ENCODE results near the gene DSCAML1.

Gene DSCAML1

DNA sequence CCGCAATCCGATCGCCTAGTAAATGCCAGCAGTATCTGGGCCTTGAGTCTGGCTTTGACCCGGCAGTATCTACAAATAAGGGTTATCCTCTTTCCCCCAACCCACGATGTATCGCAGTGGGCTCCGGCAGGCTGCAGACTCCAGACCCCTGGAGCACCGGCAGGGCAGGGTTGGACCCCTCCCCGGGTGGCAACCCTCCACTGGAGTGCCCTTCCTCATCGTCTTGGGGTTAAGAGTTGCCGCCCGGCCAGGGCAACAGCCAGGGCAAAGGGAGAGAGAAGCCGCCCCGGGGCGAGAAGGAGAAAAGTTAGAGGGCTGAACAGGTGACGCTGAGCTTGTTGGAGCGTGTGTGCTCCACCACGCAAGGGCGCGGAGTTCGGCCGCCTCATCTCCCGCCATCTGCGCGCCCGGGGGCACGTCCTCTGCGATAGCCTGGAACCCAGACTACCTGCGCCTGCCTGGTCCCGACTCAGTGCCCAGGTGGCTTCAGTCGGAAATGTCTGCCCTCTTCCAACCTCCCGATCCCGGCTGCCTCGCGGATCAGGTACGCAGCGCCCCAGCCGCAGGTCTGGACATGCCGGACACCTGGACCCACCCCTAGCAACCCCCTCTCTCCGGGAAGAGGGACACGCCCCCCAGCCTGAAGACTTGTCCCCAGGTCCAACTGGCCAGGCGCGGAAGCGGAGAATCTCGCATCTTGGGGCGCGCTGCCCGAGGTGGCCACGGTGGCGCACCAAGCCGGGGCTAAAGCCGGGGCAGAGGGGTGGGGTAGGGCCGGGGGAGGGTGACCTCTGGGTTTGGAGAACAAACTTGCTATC lies 1.2 kb downstream of the DSCAML1 start:
- DNase-seq (ENCODE audit: extremely low read depth in 1 of 2, low read depth in 1 of 2) = no peak

DNA sequence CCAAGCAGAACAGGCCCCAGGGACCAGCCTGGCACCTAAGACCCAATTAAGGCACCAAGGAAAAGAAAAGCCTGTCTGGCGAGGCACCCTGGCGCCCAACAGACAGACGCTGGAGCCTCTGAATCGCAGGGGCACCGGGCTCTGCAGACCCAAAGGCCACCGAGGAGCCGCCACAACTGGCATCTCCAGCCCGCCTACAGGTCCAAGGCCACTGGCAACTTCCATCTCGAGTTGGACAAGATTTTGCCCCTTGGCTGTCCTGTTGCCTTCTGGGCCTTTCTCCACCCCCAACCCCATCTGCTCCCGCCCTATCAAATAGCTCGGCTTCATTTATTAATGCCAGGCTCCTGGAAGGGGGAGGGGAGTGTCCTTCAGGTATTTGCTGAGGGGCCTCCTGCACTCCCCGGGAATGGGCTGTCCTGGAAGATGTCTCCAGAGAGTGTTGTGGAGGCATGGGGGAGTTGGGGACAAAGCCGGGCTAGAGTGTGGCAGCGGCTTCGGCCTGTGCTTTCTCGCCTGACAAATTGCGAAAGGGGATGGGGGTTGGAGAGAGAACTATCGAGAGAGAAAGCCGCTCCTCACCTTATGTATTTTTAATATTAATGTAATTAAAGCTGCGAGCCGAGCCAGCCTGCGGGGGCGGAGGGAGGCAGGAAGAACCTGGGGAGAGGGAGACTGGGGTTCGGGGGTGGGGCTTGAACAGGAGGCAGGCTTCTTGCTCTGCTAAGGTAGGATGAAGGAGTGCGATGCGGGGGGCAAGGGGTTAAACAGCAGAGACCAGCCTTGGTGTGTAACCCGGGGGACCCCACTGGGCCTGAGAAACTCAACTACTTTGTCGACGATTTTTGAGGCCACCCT lies 2.0 kb downstream of the DSCAML1 start:
- DNase-seq (ENCODE audit: extremely low read depth in 1 of 2, low read depth in 1 of 2) = no peak

DNA sequence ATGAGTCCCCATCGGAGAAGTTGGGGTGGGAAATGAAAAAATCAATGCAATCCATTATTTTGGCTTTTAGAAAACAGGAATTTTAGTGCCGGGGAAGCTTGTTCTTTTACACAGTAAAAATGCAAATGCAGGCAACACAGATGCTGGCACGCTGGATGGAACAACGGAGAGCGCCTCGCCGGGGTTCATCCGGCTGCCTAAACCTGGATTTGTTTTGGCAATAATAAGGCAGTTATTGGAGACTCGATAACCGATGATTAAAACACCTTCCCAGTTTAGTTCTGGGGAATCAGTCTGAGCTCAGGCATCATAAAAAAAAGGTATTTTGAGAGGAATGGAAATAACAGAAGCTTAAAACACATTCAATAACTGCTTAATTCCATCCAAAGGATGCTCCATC lies 2.9 kb downstream of the DSCAML1 start:
- DNase-seq (ENCODE audit: extremely low read depth in 1 of 2, low read depth in 1 of 2) = no peak

DNA sequence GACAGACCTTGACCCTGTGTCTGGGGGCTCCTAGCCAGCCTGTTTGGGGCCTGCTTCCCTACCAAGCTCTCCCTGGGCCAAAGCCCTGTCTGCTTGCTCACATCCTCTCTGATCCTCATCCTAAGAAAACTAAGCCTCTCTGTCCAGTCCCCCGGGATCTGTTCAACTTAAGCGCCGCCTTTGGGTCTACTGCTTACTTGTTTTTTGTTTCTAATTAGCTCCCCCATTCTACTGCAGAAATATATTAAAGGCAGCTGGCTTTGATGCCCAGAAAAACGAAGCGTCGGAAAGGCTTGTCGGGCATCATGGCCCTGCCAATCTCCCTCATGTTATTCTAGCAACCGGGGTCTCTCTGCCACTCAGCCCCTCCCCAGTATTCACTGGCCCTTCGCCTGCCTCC lies 3.4 kb downstream of the DSCAML1 start:
- no peak for DNase-seq (ENCODE audit: extremely low read depth in 1 of 2, low read depth in 1 of 2)

DNA sequence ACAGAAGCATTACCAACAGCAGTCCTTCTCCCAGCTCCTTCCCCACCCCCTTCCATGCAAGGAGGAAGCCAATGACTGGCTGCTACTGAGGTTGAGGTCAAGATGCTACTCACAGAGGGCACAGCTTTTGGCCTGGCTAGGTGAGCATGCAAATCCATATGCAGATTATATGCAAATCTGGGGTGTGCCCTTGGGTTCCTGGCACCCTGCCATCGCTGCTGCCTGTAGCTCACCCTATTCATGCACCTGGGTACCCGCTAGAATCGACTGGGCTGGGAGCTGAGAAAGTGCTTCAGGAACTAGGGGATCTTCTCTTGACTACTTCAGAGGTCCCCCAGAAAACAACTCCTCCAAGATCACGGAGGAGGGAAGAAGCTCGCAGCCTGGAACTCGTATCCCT lies 4.0 kb downstream of the DSCAML1 start:
- DNase-seq (ENCODE audit: extremely low read depth in 1 of 2, low read depth in 1 of 2) = no peak

DNA sequence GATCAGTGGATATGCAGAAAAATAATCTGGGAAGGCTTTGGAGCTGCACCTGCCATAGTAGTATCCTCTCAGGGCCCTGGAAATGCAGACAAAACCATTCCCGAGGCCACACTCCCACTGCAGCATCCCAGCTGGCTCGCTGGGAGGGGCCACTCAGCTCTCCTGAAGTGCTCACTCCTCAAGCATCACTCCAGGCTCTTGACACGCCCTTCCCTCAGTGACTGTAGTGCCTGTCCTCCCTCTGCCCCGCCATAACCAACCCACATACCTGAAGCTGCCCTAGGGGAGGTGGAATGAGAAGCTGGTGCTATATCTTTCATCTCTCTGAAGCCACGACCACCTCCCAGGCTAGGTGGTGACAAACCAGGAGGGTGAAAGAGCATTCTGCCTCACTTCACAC lies 4.8 kb downstream of the DSCAML1 start:
- no peak for DNase-seq (ENCODE audit: extremely low read depth in 1 of 2, low read depth in 1 of 2)

DNA sequence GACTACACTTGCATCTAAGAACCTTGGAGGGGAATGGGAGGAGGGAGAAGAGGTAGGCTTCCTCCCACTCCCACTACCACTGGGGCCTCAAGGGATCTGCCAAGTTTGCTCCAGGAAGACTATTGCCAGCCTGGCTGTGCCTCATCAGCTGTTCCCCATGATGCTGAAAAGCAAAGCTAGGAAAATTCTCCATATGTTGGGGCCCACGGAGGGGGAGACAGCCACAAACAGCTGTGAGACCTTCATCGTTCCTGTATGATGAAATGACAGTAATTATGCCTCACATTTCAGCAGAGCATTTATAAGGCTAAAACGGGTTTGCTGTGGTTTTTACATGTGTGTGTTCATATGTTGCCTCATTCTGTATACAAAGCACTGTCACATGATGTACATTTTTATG lies 6.7 kb downstream of the DSCAML1 start:
- no peak for DNase-seq (ENCODE audit: extremely low read depth in 1 of 2, low read depth in 1 of 2)

DNA sequence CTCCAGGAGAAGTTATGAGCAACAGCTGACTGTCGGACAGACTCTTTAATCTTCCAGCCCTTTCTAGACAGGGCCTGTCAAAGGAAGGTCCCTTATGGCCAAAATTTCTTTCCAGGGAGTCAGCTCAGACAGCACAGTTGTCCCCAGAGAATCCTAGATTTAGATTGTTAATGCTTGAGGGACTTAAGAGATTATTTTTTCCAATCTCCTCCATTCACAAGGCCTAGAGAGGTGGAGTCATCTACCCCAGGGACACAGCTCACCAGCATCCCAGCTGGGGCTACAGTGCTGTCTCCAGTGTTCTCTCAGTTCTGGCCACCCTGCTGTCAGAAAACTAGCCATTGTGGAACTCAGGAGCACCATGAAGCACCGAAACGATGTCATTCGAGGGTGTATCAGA lies 7.8 kb downstream of the DSCAML1 start:
- DNase-seq (ENCODE audit: extremely low read depth in 1 of 2, low read depth in 1 of 2) = no peak

DNA sequence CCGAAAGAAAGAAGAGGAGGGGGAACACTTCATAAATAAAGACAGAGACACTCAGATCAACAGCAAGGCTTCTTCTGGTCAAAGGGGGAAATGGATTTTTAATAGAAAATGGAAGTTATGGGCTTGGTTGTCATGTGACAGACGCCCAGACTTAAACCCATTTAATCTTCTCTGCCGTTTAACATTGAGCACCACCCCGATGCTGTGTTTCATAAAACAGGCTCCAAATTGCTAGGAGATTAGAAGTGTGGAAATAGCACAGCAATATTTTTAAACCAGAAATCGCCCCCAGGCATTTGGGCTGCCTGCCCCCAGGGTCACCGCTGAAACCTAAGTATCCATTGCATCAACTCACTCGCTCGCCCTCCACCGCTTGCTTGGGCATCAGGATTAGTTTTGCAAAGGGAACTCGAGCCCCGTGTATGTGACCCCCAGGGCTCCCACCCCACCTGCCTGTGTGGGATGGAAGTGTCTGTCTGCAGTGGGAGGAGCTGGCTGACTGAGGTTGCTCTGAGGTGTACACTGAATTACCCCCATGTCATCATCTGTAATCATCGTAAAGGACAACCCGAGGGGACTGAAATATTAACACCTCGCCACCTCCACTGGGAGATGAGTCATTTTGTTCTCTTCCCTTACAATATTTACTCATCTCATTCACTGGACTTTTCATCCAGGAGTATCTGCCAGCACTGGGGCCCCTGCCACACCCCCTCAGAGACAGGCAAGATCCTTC lies 10.7 kb downstream of the DSCAML1 start:
- DNase-seq (ENCODE audit: extremely low read depth in 1 of 2, low read depth in 1 of 2) = no peak

DNA sequence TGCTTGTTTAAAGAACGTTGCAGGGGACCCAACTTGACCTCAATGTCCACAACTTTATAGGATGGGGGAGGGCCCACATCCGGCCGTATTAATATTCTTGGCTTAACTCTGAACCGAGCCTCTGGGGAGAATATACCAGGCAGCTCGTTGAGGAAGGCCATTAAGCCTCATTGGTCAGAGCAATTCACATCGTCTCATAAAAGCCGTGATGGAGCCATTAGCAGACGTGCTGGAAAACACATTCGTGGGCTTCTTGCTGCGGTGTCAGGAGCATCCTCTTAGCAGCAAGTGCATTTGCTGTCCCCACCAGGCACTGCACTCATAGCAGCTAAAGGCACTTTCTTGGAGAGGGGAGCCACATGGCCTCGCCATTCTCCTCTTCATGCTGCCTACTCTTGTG lies 14.9 kb downstream of the DSCAML1 start:
- DNase-seq (ENCODE audit: extremely low read depth in 1 of 2, low read depth in 1 of 2) = no peak

DNA sequence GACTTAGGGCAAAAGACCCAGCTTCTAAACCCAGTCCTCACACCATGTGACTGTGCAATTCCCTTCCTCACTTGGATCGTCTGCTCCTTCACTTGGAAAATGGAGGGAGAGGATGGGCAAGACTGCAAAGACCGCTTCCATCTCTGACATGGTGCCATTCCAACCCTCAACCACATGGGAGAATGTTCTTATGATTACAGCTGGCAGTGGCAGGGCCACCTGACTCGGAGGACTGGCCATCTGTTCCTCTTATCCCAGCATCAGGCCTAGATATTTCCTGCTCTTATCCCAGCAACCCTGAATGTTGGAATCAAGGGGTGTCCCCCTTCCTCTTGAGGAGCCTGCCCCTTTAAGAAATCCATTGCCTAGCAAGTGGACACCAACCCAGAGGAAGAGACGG lies 15.4 kb downstream of the DSCAML1 start:
- no peak for DNase-seq (ENCODE audit: extremely low read depth in 1 of 2, low read depth in 1 of 2)

DNA sequence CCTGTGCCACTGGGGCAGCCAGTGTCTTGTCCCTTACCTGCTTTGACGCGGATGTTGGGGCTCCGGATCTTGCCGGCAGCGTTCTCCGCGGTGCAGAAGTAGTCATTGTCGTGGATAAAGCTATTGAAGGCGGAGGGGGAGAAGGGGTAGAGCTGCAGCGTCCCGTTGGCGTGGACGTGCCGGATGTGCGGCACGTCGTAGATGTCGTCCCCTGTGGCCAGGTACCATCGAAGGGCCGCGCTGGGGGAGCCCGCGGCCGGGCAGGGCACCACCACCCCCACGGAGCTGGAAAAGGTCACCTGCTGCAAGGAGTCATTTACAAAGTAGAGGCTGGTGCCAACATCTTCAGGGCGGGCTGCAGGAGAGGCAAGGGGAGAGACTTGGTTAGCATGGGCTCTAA lies 16.6 kb downstream of the DSCAML1 start:
- DNase-seq (ENCODE audit: extremely low read depth in 1 of 2, low read depth in 1 of 2) = no peak

DNA sequence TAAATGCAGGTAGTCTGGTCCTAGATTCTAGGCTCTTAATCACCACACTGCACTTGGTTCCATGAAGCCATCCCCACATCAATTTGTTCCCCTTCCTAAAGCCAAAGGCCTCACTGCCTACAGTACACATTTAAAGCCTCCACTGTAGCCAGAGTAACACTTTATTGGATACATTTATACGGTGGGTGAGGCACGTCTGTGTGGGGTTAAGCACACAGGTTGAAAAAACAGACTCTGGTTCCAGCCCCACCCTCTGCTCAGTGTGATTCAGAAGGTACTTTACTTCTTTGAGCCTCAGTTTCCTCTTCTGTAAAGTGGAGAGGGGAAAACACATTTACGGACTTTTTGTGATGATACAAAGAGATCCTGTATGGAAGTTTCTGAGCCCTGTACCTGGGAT lies 22.5 kb downstream of the DSCAML1 start:
- DNase-seq (ENCODE audit: extremely low read depth in 1 of 2, low read depth in 1 of 2) = no peak

DNA sequence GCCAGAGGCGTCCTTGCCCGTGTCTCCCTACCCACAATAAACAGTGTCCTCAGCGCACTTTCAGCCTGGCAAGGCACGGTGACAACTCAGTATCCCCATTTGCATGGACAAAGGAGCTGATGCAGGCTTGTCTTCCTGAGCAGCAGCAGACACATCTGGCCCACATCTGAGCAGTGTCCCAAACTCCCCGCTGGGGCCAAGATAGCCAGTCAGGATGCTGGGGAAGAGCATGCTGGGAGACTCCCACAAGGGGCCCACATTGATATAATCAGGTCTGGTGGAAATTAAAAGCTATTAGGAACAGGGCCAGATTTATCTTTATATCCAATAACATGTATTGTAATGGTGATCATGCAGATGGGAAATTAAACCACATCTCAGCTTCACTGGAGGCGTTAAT lies 24.7 kb downstream of the DSCAML1 start:
- DNase-seq (ENCODE audit: extremely low read depth in 1 of 2, low read depth in 1 of 2) = no peak

DNA sequence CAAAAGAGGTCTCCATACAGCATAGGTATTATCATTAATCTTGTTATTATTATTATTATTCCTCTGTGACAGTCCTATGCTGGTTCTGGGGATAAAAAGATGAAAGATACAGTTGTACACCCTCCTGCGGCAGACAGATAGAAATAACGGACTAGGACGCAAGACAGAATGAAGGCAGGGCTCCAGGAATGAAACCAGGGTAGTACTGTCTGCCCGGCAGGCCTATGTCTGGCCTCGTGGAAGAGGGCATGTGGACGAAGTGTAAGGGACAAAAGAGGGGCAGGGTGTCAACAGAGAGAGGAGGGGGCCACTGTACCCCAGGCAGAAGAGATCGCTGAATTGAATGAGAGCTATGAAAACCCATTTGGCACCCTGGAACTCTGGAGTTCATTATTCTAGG lies 25.2 kb downstream of the DSCAML1 start:
- DNase-seq (ENCODE audit: extremely low read depth in 1 of 2, low read depth in 1 of 2) = no peak

DNA sequence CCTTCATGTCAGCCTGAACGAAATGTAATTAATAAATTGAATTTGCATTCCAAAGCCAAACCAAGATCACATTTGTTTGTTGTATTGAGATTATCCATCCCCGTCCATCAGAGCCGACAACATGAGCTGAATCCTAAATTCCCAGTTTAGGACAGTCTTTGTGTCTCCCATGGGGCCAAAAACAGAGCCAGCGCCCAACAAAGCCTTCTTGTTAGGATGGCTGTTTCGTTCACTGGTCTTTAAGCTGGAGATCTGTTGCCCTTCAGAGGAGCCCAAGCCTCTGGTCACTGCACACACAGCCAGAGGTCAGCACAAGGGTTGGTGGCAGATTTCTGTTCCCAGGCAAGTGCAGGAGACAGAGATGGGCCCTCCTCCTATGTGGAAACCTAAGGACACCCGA lies 25.8 kb downstream of the DSCAML1 start:
- DNase-seq (ENCODE audit: extremely low read depth in 1 of 2, low read depth in 1 of 2) = no peak

DNA sequence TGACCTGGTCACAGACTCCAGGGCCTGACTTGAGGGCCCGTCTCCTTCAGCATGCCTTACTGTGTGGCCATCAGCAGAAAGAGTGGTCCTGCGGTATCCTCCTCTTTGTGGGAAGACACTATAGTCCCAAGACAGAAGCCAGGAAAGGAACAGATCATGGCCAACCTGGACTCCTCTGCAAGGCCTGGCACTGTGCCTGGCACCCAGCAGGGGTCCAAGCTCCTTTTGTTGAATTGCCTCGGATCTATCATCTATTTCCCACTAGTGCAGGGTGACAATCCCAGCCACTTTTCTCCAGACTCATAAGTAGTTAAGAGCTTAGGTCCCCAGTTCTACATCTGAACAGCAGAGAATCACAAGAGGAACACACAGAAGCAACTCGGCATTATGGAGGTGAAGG lies 27.0 kb downstream of the DSCAML1 start:
- no peak for DNase-seq (ENCODE audit: extremely low read depth in 1 of 2, low read depth in 1 of 2)

DNA sequence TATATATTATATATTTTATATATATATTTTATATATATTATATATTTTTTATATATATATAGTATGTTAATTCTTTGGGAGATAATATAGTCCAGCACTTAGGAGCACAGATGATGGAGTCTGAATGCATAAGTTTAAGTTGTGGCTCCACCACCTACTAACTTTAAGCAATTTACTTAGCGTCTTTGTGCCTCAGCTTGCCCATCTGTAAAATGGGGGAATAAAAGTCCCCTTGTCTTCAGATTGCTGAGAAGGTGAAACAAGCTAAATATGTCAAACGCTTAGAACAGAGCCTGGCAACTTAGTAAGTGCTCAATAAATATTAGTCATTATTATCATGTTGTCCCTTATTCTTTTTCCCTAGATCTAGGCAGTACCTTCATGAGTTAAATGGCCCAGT lies 27.5 kb downstream of the DSCAML1 start:
- no peak for DNase-seq (ENCODE audit: extremely low read depth in 1 of 2, low read depth in 1 of 2)

DNA sequence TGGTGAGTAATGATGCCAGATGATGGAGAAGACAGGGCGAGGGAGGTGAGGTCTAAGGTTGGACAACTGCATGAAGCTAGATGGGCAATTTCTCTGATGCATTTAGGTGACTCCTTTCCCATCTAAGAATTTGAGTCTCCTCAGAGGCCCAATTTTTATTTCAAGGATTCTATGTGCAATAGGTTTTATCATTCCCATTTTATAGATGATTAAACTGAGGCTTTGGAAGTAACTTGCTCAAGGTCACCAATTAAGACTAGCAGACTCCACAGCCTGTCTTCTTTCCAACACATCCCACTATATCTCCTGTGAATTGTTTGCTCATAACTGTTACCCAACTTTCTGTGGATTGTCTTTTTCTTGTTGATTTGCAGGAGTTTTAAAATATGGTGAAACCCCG lies 28.5 kb downstream of the DSCAML1 start:
- DNase-seq (ENCODE audit: extremely low read depth in 1 of 2, low read depth in 1 of 2) = no peak

DNA sequence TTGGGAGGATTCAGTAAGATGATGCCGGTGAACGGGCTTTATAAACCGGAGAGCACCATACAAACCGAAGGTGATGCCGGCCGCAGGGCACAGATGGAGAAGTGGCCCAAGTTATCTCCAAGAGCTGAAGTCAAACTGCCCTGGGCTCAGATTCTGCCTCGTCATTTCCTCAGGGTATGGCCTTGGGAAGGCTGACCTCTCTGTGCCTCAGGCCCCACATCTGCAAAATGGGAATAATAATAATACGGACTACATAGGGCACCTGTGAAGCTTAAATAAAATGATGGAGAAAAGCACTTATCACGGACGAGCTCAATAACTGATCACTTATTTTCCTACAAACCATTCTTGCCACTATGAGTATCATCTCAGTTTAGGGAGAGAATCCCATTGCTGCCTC lies 29.9 kb downstream of the DSCAML1 start:
- DNase-seq (ENCODE audit: extremely low read depth in 1 of 2, low read depth in 1 of 2) = no peak

DNA sequence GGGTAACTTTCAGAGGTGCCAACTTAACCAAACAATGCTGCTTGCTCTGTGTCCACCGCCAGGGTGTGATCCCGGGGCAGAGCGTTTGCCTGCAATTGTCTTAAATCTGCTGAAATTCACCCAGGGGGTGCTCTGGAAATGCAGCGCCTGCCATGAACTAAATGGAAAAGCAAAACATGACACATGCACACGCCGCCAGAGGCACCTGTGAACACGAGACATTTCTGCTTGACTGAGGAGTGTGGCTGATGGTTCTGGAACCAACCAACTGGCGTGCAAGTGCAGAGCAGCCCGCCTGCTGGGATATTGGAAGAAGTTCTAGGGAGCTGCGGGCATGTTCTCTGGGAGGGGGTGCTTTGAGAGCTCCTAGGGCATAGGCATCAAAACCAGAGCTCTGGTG lies 30.4 kb downstream of the DSCAML1 start:
- no peak for DNase-seq (ENCODE audit: extremely low read depth in 1 of 2, low read depth in 1 of 2)

DNA sequence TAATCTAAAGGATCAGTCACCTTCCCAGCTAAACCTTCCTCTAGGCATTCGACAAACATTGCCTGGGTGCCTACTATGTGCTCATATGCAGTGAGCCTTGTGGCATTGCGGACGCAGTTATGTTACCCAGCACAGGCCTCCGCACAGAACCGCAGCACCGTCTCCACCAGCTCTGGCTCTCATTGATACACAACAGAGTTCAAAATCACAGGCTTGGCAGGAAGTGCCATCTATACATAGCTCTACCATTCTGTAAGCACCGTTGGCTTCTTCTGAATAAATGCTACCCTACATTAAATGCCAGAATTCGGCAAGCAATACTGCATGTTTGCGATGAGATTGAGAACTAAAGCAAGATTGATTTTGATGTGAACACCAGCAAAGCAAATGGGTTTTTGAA lies 31.0 kb downstream of the DSCAML1 start:
- DNase-seq (ENCODE audit: extremely low read depth in 1 of 2, low read depth in 1 of 2) = no peak

Data from activated CD8-positive, alpha-beta memory T cell treated with anti-CD3 and anti-CD28 coated beads for 1 hour (primary cell).